Heart left ventricle (tissue), 13 donors: ENCODE data around the gene INPP4A.

ENCODE experiments used
- CTCF ChIP-seq, 12 donors: fragments of 200-600 bp; sonication (generic) in 4 of 12; IDR thresholded peaks; one replicate each; pipeline versions ENCODE4 v1.5.0 to v1.8.0; 2018 to 2022; ENCODE audit warnings: antibody characterized with exemption in 12 of 12, mild to moderate bottlenecking in 5 of 12
- POLR2A ChIP-seq, 2 donors: fragments of 450-650 bp; IDR thresholded peaks; one replicate each; pipeline ENCODE4 v1.6.1; 2017; ENCODE audit warnings: antibody characterized with exemption in 2 of 2, mild to moderate bottlenecking in 2 of 2, moderate library complexity in 2 of 2
- donor health status: ischemic (EF 13 %, LVEDD 7.1; RV severe dilation, severe dysfunction).
- donor health status: DM: no; HTN: yes; CAD: no.
- donor health status: DM: no; HTN: no; CAD: no.
- donor health status: ischemic (EF 25% LVEDD 6.9; RV normal size, moderate dysfunction).
- donor health status: ischemic (EF 25% LVEDD 5.7; RV mildly dilated, moderate dysfunction).
- donor health status: ischemic (EF 35%, LVEDD 5.7; RV mildly dilated, moderate dysfunction).
- donor health status: nonischemic (EF 11% LVEDD 7.7; RV severe dilation, severe dysfunction).
- donor health status: DM: yes; HTN: yes; CAD: no.
- donor health status: PGD.
- donor health status: ischemic (EF 29% LVEDD 5.4; RV normal size, mild dysfunction).
- donor health status: nonischemic (EF 23%, LVEDD 6.1; RV moderate dilation, normal function).

- no peak for TF ChIP-seq CTCF (IDR thresholded peaks at IDR 0.05)
- TF ChIP-seq POLR2A (IDR thresholded peaks at IDR 0.05), result no peak
These were observed 187.7 kb downstream of the INPP4A start for GRCh38 chr2:98632351-98632750.
